SK-N-MC (cell line): Measurements from ENCODE around the gene CIRBP.

Source experiments
- EZH2 ChIP-seq: fragments of 200-600 bp; sonication (generic); IDR thresholded peaks from one replicate; pipeline ENCODE4 v1.6.1; 2017; ENCODE audit warnings: antibody characterized with exemption
- POLR2AphosphoS5 ChIP-seq: IDR thresholded peaks from 2 replicates; pipeline ENCODE4 v1.6.1; 2012; ENCODE audit warnings: mild to moderate bottlenecking, low read depth, low read length, borderline replicate concordance

DNA sequence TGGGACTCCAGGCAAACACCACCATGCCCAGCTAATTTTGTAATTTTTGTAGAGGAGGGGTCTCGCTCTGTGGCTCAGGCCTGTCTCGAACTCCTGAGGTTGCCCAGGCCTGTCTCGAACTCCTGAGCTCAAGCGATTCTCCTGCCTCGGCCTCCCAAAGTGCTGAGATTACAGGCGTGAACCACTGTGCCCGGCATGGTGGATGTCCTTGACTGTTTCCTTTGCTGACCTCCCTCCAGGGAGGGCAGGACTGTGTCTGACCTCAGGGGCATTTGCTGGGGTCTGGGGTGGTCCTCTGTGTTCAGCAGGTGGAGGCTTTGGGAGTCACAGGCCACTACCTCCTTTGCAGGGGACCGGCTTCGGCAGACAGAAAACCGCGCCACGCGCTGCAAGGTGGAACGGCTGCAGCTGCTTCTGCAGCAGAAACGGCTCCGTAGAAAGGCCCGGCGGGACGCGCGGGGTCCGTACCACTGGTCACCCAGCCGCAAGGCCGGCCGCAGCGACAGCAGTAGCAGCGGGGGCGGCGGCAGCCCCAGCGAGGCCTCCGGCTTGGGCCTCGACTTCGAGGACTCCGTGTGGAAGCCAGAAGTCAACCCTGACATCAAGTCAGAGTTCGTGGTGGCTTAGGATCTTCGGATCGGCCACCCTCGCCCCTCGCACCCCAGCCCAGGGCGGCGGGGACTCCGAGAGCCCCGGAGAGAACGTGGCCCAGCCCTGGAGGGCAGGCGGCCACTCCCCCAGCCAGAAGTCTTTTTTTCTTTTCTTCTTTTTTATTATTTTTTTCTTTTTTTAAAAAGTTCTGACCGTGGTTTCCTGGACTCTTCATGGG is 12.3 kb upstream of the CIRBP start:
- no peak for TF ChIP-seq POLR2AphosphoS5
- TF ChIP-seq EZH2 = no peak
